Kidney epithelial cell (primary cell): ENCODE data around the gene IL4R. TPM values are rescaled to one million over a fixed set of nuclear protein-coding genes. Genes with fewer than 3 reads are reported as not detected.
A peak's percentile ranks its signal among the peaks of the same experiment; 100 is the strongest.

Source experiments
- DNase-seq: peaks from one replicate; pipeline ENCODE4 v3.0.0-alpha.2; 2010; ENCODE audit warnings: low read depth
- H3K27me3 ChIP-seq: 2 replicates; pipeline ENCODE4 v1.6.0; 2011; ENCODE audit warnings: low read length; ENCODE audit not compliant: control insufficient read depth, insufficient read depth
- H3K36me3 ChIP-seq: 2 replicates; pipeline ENCODE4 v1.5.1; 2011; ENCODE audit warnings: low read length; ENCODE audit not compliant: control insufficient read depth, insufficient read depth
- H3K4me3 ChIP-seq: 2 replicates; pipeline ENCODE4 v1.5.1; 2011; ENCODE audit warnings: low read depth, mild to moderate bottlenecking, control low read depth, low read length
- CTCF ChIP-seq: IDR thresholded peaks from 2 replicates; pipeline ENCODE4 v1.5.1; 2011; ENCODE audit warnings: mild to moderate bottlenecking, moderate library complexity, low read length, control low read depth, inconsistent platforms; ENCODE audit not compliant: insufficient read depth, poor library complexity, severe bottlenecking
- total RNA-seq: library from RNA; depleted of rRNA; stranded (reverse); fragments of >200 nt; gene quantifications from 2 replicates; pipeline ENCODE4 v1.2.3, GENCODE V29; 2015

The IL4R gene
- total RNA-seq, 1 donor from 2014 or later: 52.1 TPM

- TF ChIP-seq CTCF: no peak
- no peaks in the 10 kb centered on the region for H3K27me3 ChIP-seq
- H3K4me3 ChIP-seq: no peak overlapping the region
- no peak for DNase-seq
- no peaks in the 10 kb centered on the region for H3K36me3 ChIP-seq
These were observed 38.4 kb upstream of the IL4R start for GRCh38 chr16:27275394-27275793.

- DNase-seq: no peak
- Histone ChIP-seq H3K4me3 (no peak overlapping the region), H3K27me3 (no peaks in the 10 kb centered on the region), H3K36me3 (no peaks in the 10 kb centered on the region)
- TF ChIP-seq CTCF: no peak
These were observed 32.5 kb upstream of the IL4R start for GRCh38 chr16:27281243-27281642.

GRCh38 chr16:27284865-27285675 is 28.7 kb upstream of the IL4R start:
- H3K4me3 ChIP-seq: no peak overlapping the region
- TF ChIP-seq CTCF: no peak
- no peaks in the 10 kb centered on the region for H3K27me3 ChIP-seq
- H3K36me3 ChIP-seq: no peaks in the 10 kb centered on the region
- DNase-seq: no peak

GRCh38 chr16:27285676-27286196 is 28.0 kb upstream of the IL4R start:
- H3K36me3 ChIP-seq: no peaks in the 10 kb centered on the region
- no peak overlapping the region for H3K4me3 ChIP-seq
- TF ChIP-seq CTCF: no peak
- H3K27me3 ChIP-seq: no peaks in the 10 kb centered on the region
- no peak for DNase-seq

GRCh38 chr16:27286451-27286850 is 27.3 kb upstream of the IL4R start:
- no peak for TF ChIP-seq CTCF
- Histone ChIP-seq H3K36me3 (no peaks in the 10 kb centered on the region), H3K4me3 (no peak overlapping the region), H3K27me3 (no peaks in the 10 kb centered on the region)
- DNase-seq: peak; percentile 95
